ENCODE results near the gene ACTN2. TPM values are rescaled to one million over a fixed set of nuclear protein-coding genes. Genes with fewer than 3 reads are reported as not detected.

ACTN2 gene
- total and polyA plus RNA-seq, 2 donors (not counting 3 experiments of a cell fraction or from before 2014, with no cell fraction given) = 0.22 to 0.55 TPM

DNA sequence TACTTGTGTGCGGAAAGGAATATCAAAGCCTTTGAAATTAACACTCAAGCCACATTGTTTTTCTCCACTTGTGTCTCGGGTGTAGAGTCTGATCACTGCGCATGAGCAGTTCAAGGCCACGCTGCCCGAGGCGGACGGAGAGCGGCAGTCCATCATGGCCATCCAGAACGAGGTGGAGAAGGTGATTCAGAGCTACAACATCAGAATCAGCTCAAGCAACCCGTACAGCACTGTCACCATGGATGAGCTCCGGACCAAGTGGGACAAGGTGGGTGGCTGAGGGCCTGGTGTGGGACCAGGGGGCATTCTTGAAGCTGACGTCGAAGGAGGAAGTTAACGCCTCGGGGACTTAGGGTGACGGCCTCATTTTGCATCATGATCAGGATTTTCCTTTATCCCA is 65.1 kb downstream of the ACTN2 start:
- intact Hi-C loops (cut with micrococcal nuclease) = no loop called here
- CTCF ChIA-PET = interaction anchor here (0.5 to 4.4 kb wide), 2 partner anchors 8 to 17 kb away, joined by 3 to 28 read pairs; no protein-coding TSS in a partner anchor

More for the DNA sequence above, 65.1 kb downstream of the ACTN2 start:
- dilution Hi-C loops (cut with MboI; ENCODE audit: extremely low pct_ligation_motif_present, low sequenced_read_pairs) = no loop called here
- no peak overlapping the region for H3K9ac ChIP-seq (replicated peaks; ENCODE audit: extremely low read depth, insufficient read depth, low read length)
- H2AFZ ChIP-seq (ENCODE audit: low read depth, low read length) = no peak overlapping the region
- no peaks in the 10 kb centered on the region for H3K27me3 ChIP-seq (ENCODE audit: control insufficient read depth in 2 of 2, insufficient read depth in 2 of 2, low read length in 2 of 2)
- POLR2A ChIA-PET = no interaction called here
- no peak for FAIRE-seq
- no peaks in the 10 kb centered on the region for H3K36me3 ChIP-seq (ENCODE audit: control insufficient read depth in 2 of 2, extremely low read depth in 1 of 2, insufficient read depth in 2 of 2, low read length in 2 of 2)
- no peak for DNase-seq (ENCODE audit: low read depth, low spot score)
- no peak overlapping the region for H3K4me2 ChIP-seq (ENCODE audit: insufficient read depth, low read length)
- no peaks in the 10 kb centered on the region for H3K4me1 ChIP-seq (ENCODE audit: control insufficient read depth, extremely low read depth, insufficient read depth, low read length)
- no peaks in the 10 kb centered on the region for H3K9me3 ChIP-seq (replicated peaks; ENCODE audit: control insufficient read depth, insufficient read depth, low read length)
- BruUV-seq (replicated peaks) = no TSS peak
- no peak overlapping the region for H3K4me3 ChIP-seq (replicated peaks in 1 of 3; ENCODE audit: insufficient read depth in 1 of 3, low read depth in 1 of 3, low read length in 3 of 3)
- no peaks in the 10 kb centered on the region for H4K20me1 ChIP-seq (replicated peaks; ENCODE audit: control insufficient read depth, extremely low read depth, insufficient read depth, low read length)
- H3K79me2 ChIP-seq (ENCODE audit: control insufficient read depth, insufficient read depth, low read length) = no peaks in the 10 kb centered on the region
- no peak overlapping the region for H3K27ac ChIP-seq (ENCODE audit: insufficient read depth, low read depth, low read length)
- no peak for TF ChIP-seq FOS (IDR thresholded peaks at IDR 0.05; ENCODE audit: borderline replicate concordance, insufficient read depth, low read length)
- no peak for TF ChIP-seq POLR2A (IDR thresholded peaks at IDR 0.05; ENCODE audit: low read depth, low read length)
- TF ChIP-seq MAX (IDR thresholded peaks at IDR 0.05; ENCODE audit: insufficient read depth, insufficient read length) = no peak
- no peak for TF ChIP-seq EZH2 (IDR thresholded peaks at IDR 0.05; ENCODE audit: borderline replicate concordance, low read depth, low read length, severe bottlenecking)
- no peak for TF ChIP-seq CTCF (IDR thresholded peaks at IDR 0.05; ENCODE audit: extremely low read depth in 1 of 2, insufficient read depth in 1 of 2, low read depth in 1 of 2, low read length in 2 of 2)
- no peak for TF ChIP-seq JUN (IDR thresholded peaks at IDR 0.05; ENCODE audit: borderline replicate concordance, insufficient read depth, insufficient read length, low read depth)
- no peaks in the 10 kb centered on the region for H3K9me1 ChIP-seq (replicated peaks; ENCODE audit: control insufficient read depth, extremely low read depth, insufficient read depth, low read length)

Measured in endothelial cell of umbilical vein (primary cell).